Measurements from ENCODE around the gene MTAP.
"Not testable (repeated sequence)": the region's sequence is repeated elsewhere in the genome, so short reads cannot be mapped to it uniquely, and the experiment has no call there.

The MTAP gene

GRCh38 chr9:21919377-21920362 lies 117.2 kb downstream of the MTAP start:
- DNase-seq (ENCODE audit: low read depth in 3 of 3) = peak in 1 of 3 experiments; percentile 7

GRCh38 chr9:21923694-21924093 lies 121.3 kb downstream of the MTAP start:
- no peak for DNase-seq (ENCODE audit: low read depth in 3 of 3)

DNA sequence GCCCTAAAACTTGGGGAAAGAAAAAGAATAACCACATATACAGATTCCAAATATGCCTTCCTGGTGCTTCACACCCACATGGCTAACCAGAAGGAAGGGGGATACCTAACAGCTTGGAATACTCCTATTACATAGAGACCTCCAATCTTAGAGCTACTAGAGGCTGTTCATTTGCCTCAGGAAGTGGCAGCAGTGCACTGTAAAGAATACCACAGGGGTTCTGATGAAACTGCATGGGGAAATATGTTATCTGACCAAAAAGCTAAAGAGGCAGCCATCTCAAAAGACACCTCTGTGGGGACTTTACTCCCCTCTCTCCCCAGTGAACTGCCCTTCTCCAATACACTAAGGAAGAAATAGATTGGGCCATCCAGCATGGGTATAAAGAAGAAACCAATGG lies 125.3 kb downstream of the MTAP start:
- DNase-seq (ENCODE audit: low read depth in 3 of 3) = no peak

GRCh38 chr9:21931428-21931827 lies 129.0 kb downstream of the MTAP start:
- no peak for DNase-seq (ENCODE audit: low read depth in 3 of 3)

DNA sequence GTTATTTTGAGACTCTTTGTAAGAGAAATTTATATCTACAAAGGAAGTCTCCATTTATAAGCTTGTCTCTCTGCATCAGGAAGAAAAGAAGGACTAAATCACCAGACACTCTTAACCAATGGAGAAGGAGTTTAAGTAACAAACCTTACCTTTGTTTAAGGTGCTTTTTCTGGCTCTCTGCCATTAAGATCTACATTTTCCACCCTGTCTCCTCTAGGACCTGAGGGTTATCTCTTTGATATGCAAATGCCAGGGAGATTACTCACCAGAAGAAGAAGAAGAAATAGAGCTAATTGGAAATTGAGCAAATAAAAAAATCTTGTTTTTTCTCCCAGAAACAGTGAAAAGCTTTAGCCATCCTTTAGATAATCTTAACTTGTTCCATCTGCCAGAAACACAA lies 130.8 kb downstream of the MTAP start:
- DNase-seq (ENCODE audit: low read depth in 3 of 3) = no peak

DNA sequence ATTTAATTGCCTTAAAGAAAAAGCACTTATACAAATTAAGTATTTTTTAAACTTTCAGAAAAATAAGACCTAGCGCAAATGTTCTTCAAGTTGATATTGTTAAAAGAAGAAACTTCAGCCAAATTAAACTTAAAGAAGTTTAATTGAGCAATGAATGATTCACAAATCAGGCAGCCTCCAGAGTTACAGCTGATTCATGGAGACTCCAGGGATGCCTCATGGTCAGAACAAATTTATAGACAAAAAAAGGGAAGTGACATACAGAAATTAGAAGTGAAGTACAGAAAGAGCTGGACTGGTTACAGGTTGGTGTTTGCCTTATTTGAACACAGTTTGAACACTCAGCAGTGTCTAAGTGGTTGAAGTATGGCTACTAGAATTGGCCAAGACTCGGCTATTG lies 131.4 kb downstream of the MTAP start:
- no peak for DNase-seq (ENCODE audit: low read depth in 3 of 3)

- DNase-seq (ENCODE audit: low read depth in 3 of 3) = no peak
Measured at GRCh38 chr9:21935631-21936030, 133.2 kb downstream of the MTAP start.

DNA sequence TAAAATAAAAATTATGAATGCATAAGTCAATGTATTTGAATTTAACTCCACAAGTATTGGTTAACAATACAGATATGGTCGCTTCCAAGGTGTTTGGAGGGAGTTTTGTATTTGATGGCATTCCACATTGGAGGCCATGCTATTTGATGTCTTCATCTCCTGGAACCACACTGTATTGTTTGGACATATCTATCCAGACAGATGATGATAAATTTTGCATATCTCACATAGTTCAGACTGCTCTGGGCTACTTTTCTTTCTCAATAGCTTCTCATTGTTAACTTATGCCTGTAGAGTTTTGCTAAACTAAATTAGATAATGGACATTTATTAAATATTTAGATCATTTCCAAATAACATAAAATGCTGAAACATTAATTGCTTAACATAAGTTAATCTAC lies 133.7 kb downstream of the MTAP start:
- no peak for DNase-seq (ENCODE audit: low read depth in 3 of 3)

DNA sequence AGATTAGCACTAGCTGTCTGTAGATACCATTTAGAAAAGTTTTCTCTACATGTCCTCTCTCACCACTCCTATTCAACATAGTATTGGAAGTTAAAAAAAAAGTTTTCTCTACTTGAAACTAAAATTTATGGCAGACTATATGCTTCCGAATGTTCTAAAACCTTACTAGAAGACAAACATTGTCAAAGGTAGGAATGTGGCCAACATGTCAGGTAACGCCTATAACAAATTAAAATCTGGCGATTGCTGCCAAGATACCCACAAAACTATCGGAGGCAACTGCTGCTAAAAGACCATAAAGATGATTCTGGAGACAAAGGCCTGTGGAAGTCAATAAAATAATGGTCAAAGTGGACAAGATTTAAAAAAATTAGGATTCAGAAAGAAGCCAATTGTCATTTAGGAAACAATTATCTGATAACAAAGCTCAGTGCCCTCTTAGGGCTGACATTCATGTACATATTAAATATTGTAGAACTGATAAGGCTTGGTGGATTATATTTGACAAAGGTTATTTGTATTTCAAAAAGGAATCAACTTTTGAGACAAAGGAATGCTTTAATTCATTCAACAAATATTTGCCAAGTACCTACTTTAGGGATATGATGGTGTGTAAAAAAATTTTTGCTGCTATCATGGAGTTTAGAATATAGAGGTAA lies 139.0 kb downstream of the MTAP start:
- no peak for DNase-seq (ENCODE audit: low read depth in 3 of 3)

- no peak for DNase-seq (ENCODE audit: low read depth in 3 of 3)
Measured at GRCh38 chr9:21943464-21943863, 141.0 kb downstream of the MTAP start.

DNA sequence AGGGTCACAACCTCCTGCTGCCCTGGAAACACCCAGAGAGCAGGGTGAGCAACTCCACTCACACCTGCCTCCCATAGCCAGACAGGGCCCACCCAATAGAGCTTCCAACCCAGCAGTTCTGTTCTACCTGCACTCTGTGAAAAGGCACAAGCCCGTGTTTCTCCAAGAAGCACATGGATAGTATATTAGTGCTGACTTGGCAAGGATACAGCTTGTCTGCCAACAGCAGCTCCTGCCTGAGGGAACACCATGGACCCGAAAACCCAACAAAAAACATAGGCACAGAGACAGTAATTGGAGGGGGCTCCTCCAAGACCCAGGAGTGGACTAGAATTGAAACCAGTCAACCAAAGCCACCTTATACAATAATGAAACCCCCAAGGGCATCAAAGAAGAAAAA lies 143.2 kb downstream of the MTAP start:
- DNase-seq (ENCODE audit: low read depth in 3 of 3) = no peak

DNA sequence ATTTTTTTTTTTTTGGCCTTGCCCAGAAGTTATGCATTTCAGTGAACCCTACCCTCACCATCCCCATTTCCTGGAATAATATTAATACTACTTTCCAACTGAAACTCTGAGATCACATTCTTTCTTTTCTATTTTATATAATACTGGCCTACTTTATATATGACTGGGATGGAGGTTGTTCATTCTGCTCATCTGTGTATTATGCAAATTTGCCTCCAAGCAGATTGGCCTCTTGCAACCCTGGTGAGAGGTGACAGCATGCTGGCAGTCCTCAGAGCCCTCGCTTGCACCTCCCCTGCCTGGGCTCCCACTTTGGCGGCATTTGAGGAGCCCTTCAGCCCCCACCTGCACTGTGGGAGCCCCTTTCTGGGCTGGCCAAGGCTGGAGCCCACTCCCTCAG lies 156.4 kb downstream of the MTAP start:
- DNase-seq (ENCODE audit: low read depth in 3 of 3) = no peak

- DNase-seq (ENCODE audit: low read depth in 3 of 3) = not testable (repeated sequence)
Measured at GRCh38 chr9:21959268-21959667, 156.8 kb downstream of the MTAP start.

DNA sequence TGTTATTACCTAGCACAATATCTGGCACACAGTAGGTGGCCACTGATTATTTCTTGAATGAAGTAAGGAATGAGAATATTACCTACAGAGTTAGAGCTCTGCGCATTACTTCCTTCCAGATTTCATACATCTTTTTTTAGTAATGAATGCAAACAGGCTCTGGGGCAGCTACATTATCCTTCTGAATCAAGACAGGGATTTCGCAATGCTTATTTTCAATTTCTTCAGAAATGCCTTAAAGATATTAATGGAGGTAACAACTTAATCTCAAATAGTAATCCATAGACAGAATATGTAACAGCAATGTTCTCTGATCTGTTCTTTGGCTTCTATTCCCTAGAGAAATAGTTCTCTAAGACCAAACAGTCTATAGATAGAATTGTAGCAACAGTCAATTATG lies 159.1 kb downstream of the MTAP start:
- DNase-seq (ENCODE audit: low read depth in 3 of 3) = no peak

DNA sequence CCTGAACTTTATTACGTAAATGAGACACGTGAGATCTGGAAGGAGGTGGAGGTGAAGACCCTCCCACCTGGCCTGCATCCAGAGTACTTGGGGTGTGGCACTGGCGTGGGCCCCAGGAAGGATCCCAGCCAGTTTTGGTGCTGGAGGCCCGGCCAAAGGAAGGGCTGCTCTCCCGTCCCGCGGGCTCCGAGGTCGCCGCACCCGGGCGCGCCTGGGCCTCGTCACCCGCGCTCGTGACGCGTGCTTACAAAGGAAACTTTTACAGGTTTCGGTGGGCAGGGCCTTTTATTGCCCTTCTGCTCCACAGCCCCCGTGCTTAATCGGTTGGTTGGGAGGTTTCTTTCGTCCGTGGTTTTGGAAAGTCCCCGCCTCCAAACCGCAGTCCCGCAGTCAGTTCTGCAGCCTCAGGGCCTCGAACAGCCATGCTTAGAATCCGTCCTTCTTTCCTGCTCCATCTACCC lies 162.5 kb downstream of the MTAP start:
- DNase-seq (ENCODE audit: low read depth in 3 of 3) = peak in 2 of 3 experiments; percentile 39 to 42

DNA sequence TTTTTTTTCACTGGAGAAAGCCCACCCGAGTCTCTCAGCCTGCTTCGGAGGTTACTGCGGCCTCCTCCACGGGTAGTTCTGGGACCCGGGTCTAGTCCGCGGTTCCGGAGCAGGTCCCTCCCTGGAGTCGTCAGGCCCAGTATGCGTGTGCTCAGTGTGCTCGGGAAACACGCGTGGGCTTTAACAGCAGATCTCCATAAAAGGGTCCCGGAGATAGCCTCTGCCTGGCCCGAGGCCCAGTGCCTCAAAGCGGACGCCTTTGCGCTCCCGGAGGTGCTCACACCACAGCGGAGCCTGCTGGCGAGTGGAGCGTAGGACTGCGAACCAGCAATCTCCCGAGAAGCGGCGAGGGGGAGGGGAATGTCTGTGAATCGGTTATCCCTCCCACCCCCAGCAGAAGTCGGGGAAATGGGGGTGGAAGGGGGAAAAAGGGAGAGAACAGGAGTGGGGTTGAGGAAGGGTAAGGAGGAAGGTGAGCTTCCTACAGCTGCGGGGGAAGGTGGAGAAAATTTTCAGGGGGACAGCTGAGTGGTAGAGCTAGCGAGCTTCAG lies 163.0 kb downstream of the MTAP start:
- no peak for DNase-seq (ENCODE audit: low read depth in 3 of 3)

DNA sequence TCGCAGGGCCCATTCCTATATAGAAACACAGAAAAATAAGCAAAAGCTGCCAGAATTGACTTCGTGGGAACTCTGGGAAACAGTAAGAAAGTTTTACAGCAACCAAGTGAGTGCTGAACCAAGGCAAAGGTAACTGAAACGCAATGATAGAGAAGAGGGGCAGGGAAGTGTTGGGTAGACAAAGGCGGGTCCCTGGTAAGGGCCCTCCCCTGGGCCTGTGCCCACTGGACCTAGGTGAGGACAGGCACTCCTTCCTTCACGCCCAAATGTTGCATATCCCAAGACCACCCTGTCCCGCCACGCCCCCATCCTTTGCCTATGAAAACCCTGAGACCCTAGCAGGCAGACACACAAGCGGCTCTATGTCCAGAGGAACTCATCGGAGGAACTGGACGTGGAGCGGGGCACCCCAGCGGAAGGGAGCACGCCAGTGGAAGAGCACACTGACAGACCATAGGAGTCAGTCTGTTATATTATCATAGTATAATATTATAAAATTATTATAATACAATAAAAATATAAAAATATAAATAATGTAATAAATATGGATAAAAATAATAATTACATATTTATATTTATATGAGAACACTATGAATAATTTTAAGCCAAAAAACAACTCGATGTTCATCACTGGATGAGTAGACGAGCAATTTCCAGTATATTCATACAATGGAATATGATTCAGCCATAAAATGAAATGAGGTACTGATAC lies 163.9 kb downstream of the MTAP start:
- DNase-seq (ENCODE audit: low read depth in 3 of 3) = no peak

GRCh38 chr9:21967169-21967568 lies 164.7 kb downstream of the MTAP start:
- no peak for DNase-seq (ENCODE audit: low read depth in 3 of 3)

DNA sequence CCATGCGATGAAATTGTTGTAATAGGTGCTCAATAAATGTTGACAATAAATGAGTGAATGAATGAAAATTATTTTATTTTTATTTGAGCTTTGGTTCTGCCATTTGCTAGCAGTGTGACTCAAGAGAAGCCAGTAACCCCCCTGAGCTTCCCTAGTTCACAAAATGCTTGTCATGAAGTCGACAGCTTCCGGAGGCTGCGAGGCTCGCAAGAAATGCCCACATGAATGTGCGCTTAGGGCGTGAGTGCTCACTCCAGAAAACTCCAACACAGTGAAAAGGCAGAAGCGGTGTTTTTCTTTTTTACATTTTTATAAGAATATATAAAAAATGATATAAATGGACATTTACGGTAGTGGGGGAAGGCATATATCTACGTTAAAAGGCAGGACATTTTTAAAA lies 165.3 kb downstream of the MTAP start:
- no peak for DNase-seq (ENCODE audit: low read depth in 3 of 3)

- DNase-seq (ENCODE audit: low read depth in 3 of 3) = no peak
Measured at GRCh38 chr9:21968331-21969010, 166.0 kb downstream of the MTAP start.
